D721Med (cell line): ENCODE results near the gene GALR3.
"Not testable (repeated sequence)": the region's sequence is repeated elsewhere in the genome, so short reads cannot be mapped to it uniquely, and the experiment has no call there.

ENCODE experiments used
- DNase-seq: peaks from one replicate; pipeline ENCODE4 v3.0.0; 2011; ENCODE audit warnings: low spot score; ENCODE audit not compliant: insufficient read length
- FAIRE-seq: peaks from 2 replicates; lab custom pipeline; 2011; peaks lifted over from hg19 to GRCh38; lab: Jason Lieb, UNC
- TF ChIP-seq, protein P1 (sequence below): IDR thresholded peaks from 2 replicates; pipeline ENCODE4 v1.5.1; 2012; ENCODE audit warnings: mild to moderate bottlenecking, control low read depth; ENCODE audit not compliant: insufficient read depth; ENCODE audit errors: missing control alignments

GALR3 gene

DNA sequence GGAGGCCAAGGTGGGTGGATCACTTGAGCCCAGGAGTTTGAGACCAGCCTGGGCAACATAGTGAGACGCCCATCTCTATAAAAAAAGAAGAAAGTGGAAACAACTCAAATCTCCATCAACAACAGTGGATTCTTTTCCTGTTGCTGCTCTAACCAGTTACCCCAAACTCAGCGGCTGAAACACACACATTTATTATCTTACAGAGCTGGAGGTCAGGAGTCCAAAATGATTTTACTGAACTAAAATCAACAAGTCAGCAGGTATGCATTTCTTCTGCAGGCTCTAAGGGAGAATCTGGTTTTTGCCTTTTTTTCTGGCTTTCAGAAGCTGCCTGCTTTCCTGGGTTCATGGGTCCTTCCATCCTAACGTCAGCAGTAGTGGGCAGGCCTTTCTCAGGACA, 27.1 kb upstream of the GALR3 start:
- no peak for FAIRE-seq
- TF ChIP-seq, protein P1, sequence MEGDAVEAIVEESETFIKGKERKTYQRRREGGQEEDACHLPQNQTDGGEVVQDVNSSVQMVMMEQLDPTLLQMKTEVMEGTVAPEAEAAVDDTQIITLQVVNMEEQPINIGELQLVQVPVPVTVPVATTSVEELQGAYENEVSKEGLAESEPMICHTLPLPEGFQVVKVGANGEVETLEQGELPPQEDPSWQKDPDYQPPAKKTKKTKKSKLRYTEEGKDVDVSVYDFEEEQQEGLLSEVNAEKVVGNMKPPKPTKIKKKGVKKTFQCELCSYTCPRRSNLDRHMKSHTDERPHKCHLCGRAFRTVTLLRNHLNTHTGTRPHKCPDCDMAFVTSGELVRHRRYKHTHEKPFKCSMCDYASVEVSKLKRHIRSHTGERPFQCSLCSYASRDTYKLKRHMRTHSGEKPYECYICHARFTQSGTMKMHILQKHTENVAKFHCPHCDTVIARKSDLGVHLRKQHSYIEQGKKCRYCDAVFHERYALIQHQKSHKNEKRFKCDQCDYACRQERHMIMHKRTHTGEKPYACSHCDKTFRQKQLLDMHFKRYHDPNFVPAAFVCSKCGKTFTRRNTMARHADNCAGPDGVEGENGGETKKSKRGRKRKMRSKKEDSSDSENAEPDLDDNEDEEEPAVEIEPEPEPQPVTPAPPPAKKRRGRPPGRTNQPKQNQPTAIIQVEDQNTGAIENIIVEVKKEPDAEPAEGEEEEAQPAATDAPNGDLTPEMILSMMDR, result no peak

GRCh38 chr22:37797259-37797658, 25.9 kb upstream of the GALR3 start:
- not testable (repeated sequence) for FAIRE-seq, DNase-seq

More for the DNA sequence above, 27.1 kb upstream of the GALR3 start:
- no peak for DNase-seq

- TF ChIP-seq, protein P1, result no peak
- DNase-seq (no peak), FAIRE-seq (no peak)
Observed at GRCh38 chr22:37797874-37798500, 25.2 kb upstream of the GALR3 start.

- not testable (repeated sequence) for FAIRE-seq, DNase-seq
Observed at GRCh38 chr22:37799979-37800378, 23.2 kb upstream of the GALR3 start.

DNA sequence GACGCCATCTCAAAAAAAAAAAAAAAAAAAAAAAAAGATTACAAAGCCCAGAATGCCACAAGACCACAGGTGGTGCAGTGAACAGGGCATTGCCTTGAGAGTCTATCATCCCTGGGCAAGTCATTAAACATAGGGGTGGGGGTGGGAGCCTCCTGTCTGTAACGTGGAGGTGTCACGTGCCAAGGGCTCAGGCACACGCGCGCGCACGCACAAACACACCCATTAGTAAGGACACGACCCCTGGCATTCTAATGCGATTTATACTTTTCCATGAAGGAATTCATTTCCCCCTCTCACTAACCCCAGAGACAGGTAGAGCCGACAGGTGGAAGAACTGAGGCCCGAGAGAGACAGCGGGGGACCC, 21.3 kb upstream of the GALR3 start:
- no peak for FAIRE-seq
- TF ChIP-seq, protein P1, result no peak
- DNase-seq, result peak; percentile 15

DNA sequence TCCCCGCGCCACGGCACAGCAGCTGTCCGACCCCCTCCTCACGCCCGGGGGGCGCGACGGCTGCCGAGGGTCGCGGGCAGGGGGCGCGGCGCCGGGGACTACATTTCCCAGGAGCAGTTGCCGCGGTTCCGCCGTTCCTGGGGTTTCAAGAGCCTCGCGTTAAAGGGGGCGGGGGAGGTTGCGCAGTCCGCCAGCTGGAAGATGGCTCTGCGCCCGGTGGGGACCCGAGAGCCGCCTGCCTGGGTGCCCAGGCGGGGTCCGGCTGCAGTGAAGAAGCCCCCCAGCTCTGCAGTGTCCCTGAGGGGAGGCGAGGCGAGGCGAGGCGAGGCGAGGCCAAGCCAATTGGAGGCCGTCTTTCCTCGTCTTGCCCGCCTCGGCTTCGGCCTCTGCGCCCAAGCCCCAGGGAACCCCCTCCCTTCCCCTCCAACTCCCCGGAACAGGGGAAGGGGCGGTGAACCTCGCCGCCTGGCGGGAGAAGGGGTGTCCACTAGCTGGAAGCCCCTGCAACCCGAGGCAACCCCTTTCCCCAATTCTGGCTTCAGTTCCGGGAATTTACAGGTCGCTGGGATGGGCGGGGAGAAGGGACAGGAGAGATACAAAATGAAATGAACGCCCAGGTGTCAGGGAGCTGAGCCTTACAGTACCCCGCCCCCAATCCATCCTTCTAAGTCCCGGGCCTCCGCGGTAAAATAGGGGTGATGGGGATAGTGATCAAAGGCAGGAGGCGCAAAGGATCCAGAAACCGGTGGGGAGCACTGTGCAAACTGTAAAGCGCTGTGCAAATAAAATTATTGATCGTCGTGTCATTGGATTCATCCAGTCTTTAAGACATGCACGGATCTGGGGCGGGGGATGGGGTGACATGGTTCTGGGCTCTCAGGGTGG, 20.6 kb upstream of the GALR3 start:
- DNase-seq (peak; percentile 63), FAIRE-seq (no peak)
- TF ChIP-seq, protein P1, result no peak

GRCh38 chr22:37803195-37803638, 20.0 kb upstream of the GALR3 start:
- no peak for FAIRE-seq
- peak; percentile 8 for DNase-seq
- TF ChIP-seq, protein P1, result no peak

- TF ChIP-seq, protein P1, result no peak
- FAIRE-seq, result no peak
- DNase-seq, result peak; percentile 3
Observed at GRCh38 chr22:37803639-37804351, 19.4 kb upstream of the GALR3 start.
